B cell (primary cell): ENCODE data around the gene KICS2. TPM values are rescaled to one million over a fixed set of nuclear protein-coding genes. Genes with fewer than 3 reads are reported as not detected.

Experiments used
- ATAC-seq: fragments of 200-7000 bp; cut with Tn5 transposase; one replicate; pipeline ENCODE4 v1.10.0; 2021; ENCODE audit warnings: low read depth, mild to moderate bottlenecking, moderate number of reproducible peaks, moderate library complexity
- CTCF ChIA-PET: fragments of 350-600 bp; sonication (Branson Sonifier 250); formaldehyde crosslinking; loops from one replicate; lab custom pipeline; 2021; ENCODE audit warnings: antibody characterized with exemption, inconsistent platforms; lab: Charles Lee
- POLR2A ChIA-PET: fragments of 350-600 bp; sonication (Branson Sonifier 250); formaldehyde crosslinking; loops from one replicate; lab custom pipeline; 2021; ENCODE audit warnings: antibody characterized with exemption; lab: Charles Lee
- DNase-seq: peaks from one replicate; pipeline ENCODE4 v3.0.0; 2013
- H2AFZ ChIP-seq: 2 replicates; pipeline ENCODE4 v1.6.1; 2012; ENCODE audit warnings: mild to moderate bottlenecking, low read depth, low read length; ENCODE audit not compliant: insufficient read depth, poor library complexity, severe bottlenecking
- H3K27ac ChIP-seq, 2 donors: 1 replicate in 1 of 2; 2 replicates in 1 of 2; pipeline ENCODE4 v1.5.1; 2012 to 2013; ENCODE audit warnings: low read length in 2 of 2, mild to moderate bottlenecking in 2 of 2, moderate library complexity in 1 of 2
- H3K27me3 ChIP-seq, 4 experiments: fragments of 200-600 bp in 1 of 4; sonication (generic) in 1 of 4; replicated peaks in 1 of 4; 1 replicate in 2 of 4; 2 replicates in 2 of 4; pipeline versions ENCODE4 v1.6.1 to v1.7.0; 2013 to 2016; ENCODE audit warnings: low read length in 3 of 4, mild to moderate bottlenecking in 2 of 4, mixed read lengths in 1 of 4, moderate library complexity in 1 of 4; ENCODE audit not compliant: insufficient read depth in 4 of 4, control insufficient read depth in 3 of 4; ENCODE audit errors: control extremely low read depth in 1 of 4
- H3K36me3 ChIP-seq, 2 experiments: replicated peaks in 1 of 2; 1 replicate in 1 of 2; 2 replicates in 1 of 2; pipeline versions ENCODE4 v1.6.1 to v1.7.1; 2013; ENCODE audit warnings: low read length in 1 of 2; ENCODE audit not compliant: insufficient read depth in 2 of 2, control insufficient read depth in 1 of 2; ENCODE audit errors: control extremely low read depth in 1 of 2, extremely low read depth in 1 of 2
- H3K4me1 ChIP-seq, 2 donors: fragments of 200-600 bp in 1 of 2; sonication (generic) in 1 of 2; 1 replicate in 1 of 2; 2 replicates in 1 of 2; pipeline versions ENCODE4 v1.5.1 to v1.6.1; 2013 to 2017; ENCODE audit warnings: low read length in 2 of 2; ENCODE audit not compliant: control insufficient read depth in 2 of 2, insufficient read depth in 2 of 2
- H3K4me2 ChIP-seq: replicated peaks from 2 replicates; pipeline ENCODE3; 2012; ENCODE audit warnings: mild to moderate bottlenecking, low read depth, low read length; ENCODE audit not compliant: poor library complexity, severe bottlenecking
- H3K4me3 ChIP-seq, 5 experiments: fragments of 200-600 bp in 1 of 5; sonication (generic) in 1 of 5; 1 replicate in 3 of 5; 2 replicates in 2 of 5; pipeline versions ENCODE4 v1.5.1 to v1.7.0; 2011 to 2016; ENCODE audit warnings: low read length in 4 of 5, mild to moderate bottlenecking in 4 of 5, low read depth in 2 of 5, control low read depth in 1 of 5, moderate library complexity in 1 of 5; ENCODE audit not compliant: insufficient read depth in 1 of 5; ENCODE audit errors: control extremely low read depth in 1 of 5, extremely low read depth in 1 of 5
- H3K79me2 ChIP-seq: fragments of 200-600 bp; sonication (generic); one replicate; pipeline ENCODE4 v1.6.0; 2016; ENCODE audit warnings: low read length; ENCODE audit not compliant: control insufficient read depth, insufficient read depth
- H3K9ac ChIP-seq: fragments of 200-600 bp; sonication (generic); 2 replicates; pipeline ENCODE4 v1.6.1; 2017; ENCODE audit warnings: mild to moderate bottlenecking, low read length, moderate library complexity
- H3K9me3 ChIP-seq, 3 donors: one replicate each; pipeline versions ENCODE4 v1.6.1 to v1.7.1; 2013; ENCODE audit warnings: low read length in 2 of 3; ENCODE audit not compliant: control insufficient read depth in 2 of 3, insufficient read depth in 1 of 3; ENCODE audit errors: control extremely low read depth in 1 of 3
- H4K20me1 ChIP-seq: 2 replicates; pipeline ENCODE4 v1.6.0; 2012; ENCODE audit warnings: mild to moderate bottlenecking, low read length; ENCODE audit not compliant: insufficient read depth, control insufficient read depth, poor library complexity, severe bottlenecking
- H3K27ac Mint-ChIP-seq: one replicate; pipeline ENCODE4 v1.8.0; 2021; ENCODE audit warnings: mixed read lengths
- H3K27me3 Mint-ChIP-seq: one replicate; pipeline ENCODE4 v1.8.0; 2021; ENCODE audit warnings: mixed read lengths
- H3K4me1 Mint-ChIP-seq: one replicate; pipeline ENCODE4 v1.8.0; 2021; ENCODE audit warnings: mixed read lengths
- H3K4me3 Mint-ChIP-seq: one replicate; pipeline ENCODE4 v1.8.0; 2021; ENCODE audit warnings: mixed read lengths
- H3K9me3 Mint-ChIP-seq: one replicate; pipeline ENCODE4 v1.8.0; 2022; ENCODE audit warnings: mixed read lengths; ENCODE audit not compliant: insufficient read depth
- EZH2 ChIP-seq: IDR thresholded peaks from 2 replicates; pipeline ENCODE4 v1.6.1; 2012; ENCODE audit warnings: borderline replicate concordance, low read depth, mild to moderate bottlenecking, moderate library complexity, low read length; ENCODE audit not compliant: insufficient read depth, poor library complexity, severe bottlenecking
- WGBS: methylation state at CpG from one replicate; pipeline ENCODE4 v1.1.5; 2013; ENCODE audit warnings: missing lambda C conversion rate; ENCODE audit not compliant: insufficient coverage; 5-methylcytosine and 5-hydroxymethylcytosine counted together
- intact Hi-C: fragments of 100-400 bp; cut with micrococcal nuclease; formaldehyde crosslinking; loops from one replicate; pipeline ENCODE4 v1.10.0; 2022
- polyA plus RNA-seq: library from polyadenylated mRNA; depleted of rRNA; stranded (reverse); fragments of >200 nt; gene quantifications from 2 replicates; pipeline ENCODE4 v1.2.3, GENCODE V29; 2012
- total RNA-seq, 2 donors: library from RNA; stranded (reverse); fragments of 120-200 nt in 1 of 2; gene quantifications; 1 replicate in 1 of 2; 2 replicates in 1 of 2; pipeline versions ENCODE4 v1.2.3 to v1.2.4, GENCODE V29; 2013 to 2022
- TF ChIP-seq, protein P1 (sequence below): fragments of 200-600 bp; IDR thresholded peaks from one replicate; pipeline ENCODE4 v1.8.0; 2022; ENCODE audit warnings: antibody characterized with exemption, mild to moderate bottlenecking

KICS2 gene
- total and polyA plus RNA-seq, 2 donors (not counting 1 experiment from before 2014, with no cell fraction given), result 16.6 to 21.2 TPM

GRCh38 chr12:64229796-64230195 is 7.7 kb upstream of the KICS2 start:
- no peak overlapping the region for H3K4me3 Mint-ChIP-seq
- DNase-seq (no peak), ATAC-seq (no peak)
- Histone ChIP-seq H3K9ac (no peak overlapping the region), H4K20me1 (no peaks in the 10 kb centered on the region), H3K4me3 (no peak overlapping the region), H3K79me2 (no peaks in the 10 kb centered on the region), H3K27ac (no peak overlapping the region), H3K36me3 (no peaks in the 10 kb centered on the region), H3K4me2 (no peak overlapping the region), H3K4me1 (no peaks in the 10 kb centered on the region), H3K27me3 (peaks cover 0 to 9% (median 4%) of the 10 kb centered on the region in 4 experiments), H3K9me3 (peaks cover 0 to 3% (median 0%) of the 10 kb centered on the region in 3 donors), H2AFZ (no peak overlapping the region)
- ChIA-PET CTCF (no interaction called here), POLR2A (no interaction called here)
- no peaks in the 10 kb centered on the region for H3K9me3 Mint-ChIP-seq
- WGBS, result 100% methylated on average over 4 of the region's 5 CpGs
- intact Hi-C loops, result no loop called here
- H3K27ac Mint-ChIP-seq, result no peak overlapping the region
- TF ChIP-seq, protein P1, sequence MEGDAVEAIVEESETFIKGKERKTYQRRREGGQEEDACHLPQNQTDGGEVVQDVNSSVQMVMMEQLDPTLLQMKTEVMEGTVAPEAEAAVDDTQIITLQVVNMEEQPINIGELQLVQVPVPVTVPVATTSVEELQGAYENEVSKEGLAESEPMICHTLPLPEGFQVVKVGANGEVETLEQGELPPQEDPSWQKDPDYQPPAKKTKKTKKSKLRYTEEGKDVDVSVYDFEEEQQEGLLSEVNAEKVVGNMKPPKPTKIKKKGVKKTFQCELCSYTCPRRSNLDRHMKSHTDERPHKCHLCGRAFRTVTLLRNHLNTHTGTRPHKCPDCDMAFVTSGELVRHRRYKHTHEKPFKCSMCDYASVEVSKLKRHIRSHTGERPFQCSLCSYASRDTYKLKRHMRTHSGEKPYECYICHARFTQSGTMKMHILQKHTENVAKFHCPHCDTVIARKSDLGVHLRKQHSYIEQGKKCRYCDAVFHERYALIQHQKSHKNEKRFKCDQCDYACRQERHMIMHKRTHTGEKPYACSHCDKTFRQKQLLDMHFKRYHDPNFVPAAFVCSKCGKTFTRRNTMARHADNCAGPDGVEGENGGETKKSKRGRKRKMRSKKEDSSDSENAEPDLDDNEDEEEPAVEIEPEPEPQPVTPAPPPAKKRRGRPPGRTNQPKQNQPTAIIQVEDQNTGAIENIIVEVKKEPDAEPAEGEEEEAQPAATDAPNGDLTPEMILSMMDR, result no peak
- TF ChIP-seq EZH2, result no peak
- no peaks in the 10 kb centered on the region for H3K4me1 Mint-ChIP-seq
- H3K27me3 Mint-ChIP-seq, result peaks cover 24% of the 10 kb centered on the region

GRCh38 chr12:64229240-64229639 is 7.1 kb upstream of the KICS2 start:
- CTCF ChIA-PET, result no interaction called here
- H3K9me3 Mint-ChIP-seq, result no peaks in the 10 kb centered on the region

More at GRCh38 chr12:64229240-64229639, 7.1 kb upstream of the KICS2 start:
- H3K79me2 ChIP-seq, result no peaks in the 10 kb centered on the region
- no peak overlapping the region for H3K4me3 ChIP-seq
- peaks cover 0 to 9% (median 4%) of the 10 kb centered on the region in 4 experiments for H3K27me3 ChIP-seq
- H3K27me3 Mint-ChIP-seq, result peaks cover 24% of the 10 kb centered on the region
- H3K4me1 Mint-ChIP-seq, result no peaks in the 10 kb centered on the region
- no peak for TF ChIP-seq EZH2
- TF ChIP-seq, protein P1, result no peak
- ATAC-seq (no peak), DNase-seq (no peak)
- POLR2A ChIA-PET, result no interaction called here
- no peaks in the 10 kb centered on the region for H4K20me1 ChIP-seq
- H3K36me3 ChIP-seq, result no peaks in the 10 kb centered on the region
- H3K9me3 ChIP-seq, result peaks cover 0 to 3% (median 0%) of the 10 kb centered on the region in 3 donors
- H2AFZ ChIP-seq, result no peak overlapping the region
- 100% methylated on average over 2 of the region's 4 CpGs for WGBS
- no peak overlapping the region for H3K27ac Mint-ChIP-seq
- intact Hi-C loops, result no loop called here
- H3K4me3 Mint-ChIP-seq, result no peak overlapping the region
- H3K4me2 ChIP-seq, result no peak overlapping the region
- H3K4me1 ChIP-seq, result no peaks in the 10 kb centered on the region
- no peak overlapping the region for H3K27ac ChIP-seq
- H3K9ac ChIP-seq, result no peak overlapping the region
